ENCODE results near the gene HAPLN2.
"Not testable (repeated sequence)": the region's sequence is repeated elsewhere in the genome, so short reads cannot be mapped to it uniquely, and the experiment has no call there.

HAPLN2 gene

GRCh38 chr1:156583821-156584622 is 35.2 kb upstream of the HAPLN2 start:
- peak; percentile 97 for TF ChIP-seq CTCF (IDR thresholded peaks at IDR 0.05; ENCODE audit: low read depth, low read length)
- peak; percentile 90 for DNase-seq

GRCh38 chr1:156584813-156585212 is 34.4 kb upstream of the HAPLN2 start:
- no peak overlapping the region for H3K4me3 ChIP-seq (ENCODE audit: low read depth, low read length)

More at GRCh38 chr1:156583821-156584622, 35.2 kb upstream of the HAPLN2 start:
- Histone ChIP-seq H3K27me3 (ENCODE audit: insufficient read depth, low read depth, severe bottlenecking) (no peaks in the 10 kb centered on the region), H3K36me3 (no peaks in the 10 kb centered on the region), H3K9me3 (ENCODE audit: severe bottlenecking) (no peaks in the 10 kb centered on the region), H3K27ac (peak overlapping the region; percentile 51), H3K4me3 (ENCODE audit: low read depth, low read length) (no peak overlapping the region)

GRCh38 chr1:156586323-156586722 is 32.9 kb upstream of the HAPLN2 start:
- Histone ChIP-seq H3K27ac (no peak overlapping the region), H3K9me3 (ENCODE audit: severe bottlenecking) (no peaks in the 10 kb centered on the region), H3K36me3 (no peaks in the 10 kb centered on the region), H3K4me3 (ENCODE audit: low read depth, low read length) (no peak overlapping the region), H3K27me3 (ENCODE audit: insufficient read depth, low read depth, severe bottlenecking) (no peaks in the 10 kb centered on the region)
- no peak for DNase-seq
- no peak for TF ChIP-seq CTCF (IDR thresholded peaks at IDR 0.05; ENCODE audit: low read depth, low read length)

More at GRCh38 chr1:156584813-156585212, 34.4 kb upstream of the HAPLN2 start:
- TF ChIP-seq CTCF (IDR thresholded peaks at IDR 0.05; ENCODE audit: low read depth, low read length), result peak; percentile 100
- Histone ChIP-seq H3K9me3 (ENCODE audit: severe bottlenecking) (no peaks in the 10 kb centered on the region), H3K27ac (peak overlapping the region; percentile 51), H3K36me3 (no peaks in the 10 kb centered on the region), H3K27me3 (ENCODE audit: insufficient read depth, low read depth, severe bottlenecking) (no peaks in the 10 kb centered on the region)
- peak; percentile 84 for DNase-seq

- no peak overlapping the region for H3K4me3 ChIP-seq (ENCODE audit: low read depth, low read length)
- no peaks in the 10 kb centered on the region for H3K9me3 ChIP-seq (ENCODE audit: severe bottlenecking)
- TF ChIP-seq CTCF (IDR thresholded peaks at IDR 0.05; ENCODE audit: low read depth, low read length), result no peak
- no peaks in the 10 kb centered on the region for H3K27me3 ChIP-seq (ENCODE audit: insufficient read depth, low read depth, severe bottlenecking)
- no peak for DNase-seq
- H3K27ac ChIP-seq, result no peak overlapping the region
- no peaks in the 10 kb centered on the region for H3K36me3 ChIP-seq
Observed at GRCh38 chr1:156586892-156587477, 32.2 kb upstream of the HAPLN2 start.

GRCh38 chr1:156587927-156588326 is 31.3 kb upstream of the HAPLN2 start:
- not testable (repeated sequence) for H3K36me3 ChIP-seq; H3K27me3 ChIP-seq (ENCODE audit: insufficient read depth, low read depth, severe bottlenecking); DNase-seq; H3K27ac ChIP-seq; H3K4me3 ChIP-seq (ENCODE audit: low read depth, low read length); H3K9me3 ChIP-seq (ENCODE audit: severe bottlenecking)

- H3K4me3 ChIP-seq (ENCODE audit: low read depth, low read length), result no peak overlapping the region
- no peak for DNase-seq
- TF ChIP-seq CTCF (IDR thresholded peaks at IDR 0.05; ENCODE audit: low read depth, low read length), result no peak
- H3K27ac ChIP-seq, result no peak overlapping the region
- H3K9me3 ChIP-seq (ENCODE audit: severe bottlenecking), result no peaks in the 10 kb centered on the region
- peaks cover 22% of the 10 kb centered on the region for H3K36me3 ChIP-seq
- H3K27me3 ChIP-seq (ENCODE audit: insufficient read depth, low read depth, severe bottlenecking), result no peaks in the 10 kb centered on the region
Observed at GRCh38 chr1:156589546-156589945, 29.7 kb upstream of the HAPLN2 start.

Measured in WERI-Rb-1 (cell line).